ENCODE data around the gene NUDT5.

NUDT5 gene

GRCh38 chr10:12195603-12196506 lies at the start of gene NUDT5, which contains the start of gene CDC123:
TSS of gene NUDT5 (minus strand) at chr10:12195891. CDS start at chr10:12186291, 9,600 bp downstream.
TSS of gene CDC123 (plus strand) at chr10:12196188. CDS start at chr10:12196246, 58 bp downstream.
- no peaks in the 10 kb centered on the region for H3K9me2 ChIP-seq (replicated peaks; ENCODE audit: insufficient read depth, low read length)
- H3K79me2 ChIP-seq (ENCODE audit: insufficient read depth, low read length): peaks cover 93% of the 10 kb centered on the region
- H4K20me1 ChIP-seq (ENCODE audit: low read depth, low read length): 0 out of 2 replicates have a peak, but pooled peaks cover 6% of the 10 kb centered on the region
- TF ChIP-seq EZH2phosphoT487 (conservative IDR thresholded peaks at IDR 0.05; ENCODE audit: low read length): no peak
- TF ChIP-seq CTCF (IDR thresholded peaks at IDR 0.05; ENCODE audit: insufficient read depth, low read length, poor library complexity, severe bottlenecking): no peak
- H3F3A ChIP-seq (ENCODE audit: insufficient read depth): peaks cover 8% of the 10 kb centered on the region; the same call in 1 of the 2 replicates
- H3K9me3 ChIP-seq (ENCODE audit: insufficient read depth, low read length): no peaks in the 10 kb centered on the region
- H3K4me2 ChIP-seq (ENCODE audit: low read depth, low read length, poor library complexity, severe bottlenecking): peak within 1 kb of the TSS; percentile 95
- peak within 1 kb of the TSS; percentile 88 for H3K27ac ChIP-seq (ENCODE audit: low read depth, low read length)
- peak within 1 kb of the TSS; percentile 94 for H3K9ac ChIP-seq (ENCODE audit: low read length)
- peak within 1 kb of the TSS; percentile 88 for H3K4me3 ChIP-seq (ENCODE audit: insufficient read depth, low read length, poor library complexity, severe bottlenecking)
- H3K36me3 ChIP-seq (ENCODE audit: low read length): peaks cover 9% of the 10 kb centered on the region
- H3K27me3 ChIP-seq (ENCODE audit: low read length): no peaks in the 10 kb centered on the region
- peak within 1 kb of the TSS; percentile 96 for H2AFZ ChIP-seq (ENCODE audit: low read depth, low read length, severe bottlenecking)

- Histone ChIP-seq H3K79me2 (ENCODE audit: insufficient read depth, low read length) (no peaks in the 10 kb centered on the region), H3K36me3 (ENCODE audit: low read length) (no peaks in the 10 kb centered on the region)
- TF ChIP-seq CTCF (IDR thresholded peaks at IDR 0.05; ENCODE audit: insufficient read depth, low read length, poor library complexity, severe bottlenecking): no peak
These were observed 48.4 kb upstream of the NUDT5 start for GRCh38 chr10:12243864-12244620.

GRCh38 chr10:12241810-12242529 lies 46.3 kb upstream of the NUDT5 start:
- Histone ChIP-seq H2AFZ (ENCODE audit: low read depth, low read length, severe bottlenecking) (no peak overlapping the region), H3K27ac (ENCODE audit: low read depth, low read length) (no peak overlapping the region), H3K4me2 (ENCODE audit: low read depth, low read length, poor library complexity, severe bottlenecking) (no peak overlapping the region), H3K4me3 (ENCODE audit: insufficient read depth, low read length, poor library complexity, severe bottlenecking) (no peak overlapping the region), H3K9ac (ENCODE audit: low read length) (no peak overlapping the region), H3K79me2 (ENCODE audit: insufficient read depth, low read length) (no peaks in the 10 kb centered on the region), H3K9me3 (ENCODE audit: insufficient read depth, low read length) (no peaks in the 10 kb centered on the region), H3F3A (ENCODE audit: insufficient read depth) (peaks cover 15% of the 10 kb centered on the region; the same call in 1 of the 2 replicates), H4K20me1 (ENCODE audit: low read depth, low read length) (no peaks in the 10 kb centered on the region), H3K36me3 (ENCODE audit: low read length) (peaks cover 7% of the 10 kb centered on the region; the same call in 1 of the 2 replicates), H3K9me2 (replicated peaks; ENCODE audit: insufficient read depth, low read length) (no peaks in the 10 kb centered on the region), H3K27me3 (ENCODE audit: low read length) (no peaks in the 10 kb centered on the region)
- TF ChIP-seq EZH2phosphoT487 (conservative IDR thresholded peaks at IDR 0.05; ENCODE audit: low read length) (no peak), CTCF (IDR thresholded peaks at IDR 0.05; ENCODE audit: insufficient read depth, low read length, poor library complexity, severe bottlenecking) (no peak)

More at GRCh38 chr10:12243864-12244620, 48.4 kb upstream of the NUDT5 start:
- no peak overlapping the region for H3K4me2 ChIP-seq (ENCODE audit: low read depth, low read length, poor library complexity, severe bottlenecking)
- no peaks in the 10 kb centered on the region for H3K9me3 ChIP-seq (ENCODE audit: insufficient read depth, low read length)
- H3K9ac ChIP-seq (ENCODE audit: low read length): no peak overlapping the region
- H3K27me3 ChIP-seq (ENCODE audit: low read length): no peaks in the 10 kb centered on the region
- no peaks in the 10 kb centered on the region for H4K20me1 ChIP-seq (ENCODE audit: low read depth, low read length)
- H3K27ac ChIP-seq (ENCODE audit: low read depth, low read length): no peak overlapping the region
- H2AFZ ChIP-seq (ENCODE audit: low read depth, low read length, severe bottlenecking): no peak overlapping the region
- no peak overlapping the region for H3K4me3 ChIP-seq (ENCODE audit: insufficient read depth, low read length, poor library complexity, severe bottlenecking)
- no peaks in the 10 kb centered on the region for H3K9me2 ChIP-seq (replicated peaks; ENCODE audit: insufficient read depth, low read length)
- H3F3A ChIP-seq (ENCODE audit: insufficient read depth): peaks cover 11% of the 10 kb centered on the region; the same call in 1 of the 2 replicates
